ENCODE measurements around the gene CACNA2D4. TPM values are rescaled to one million over a fixed set of nuclear protein-coding genes. Genes with fewer than 3 reads are reported as not detected.

CACNA2D4 gene
- total RNA-seq, 4 donors from 2014 or later, result 1.5 to 2.6 (median 2.0) TPM

DNA sequence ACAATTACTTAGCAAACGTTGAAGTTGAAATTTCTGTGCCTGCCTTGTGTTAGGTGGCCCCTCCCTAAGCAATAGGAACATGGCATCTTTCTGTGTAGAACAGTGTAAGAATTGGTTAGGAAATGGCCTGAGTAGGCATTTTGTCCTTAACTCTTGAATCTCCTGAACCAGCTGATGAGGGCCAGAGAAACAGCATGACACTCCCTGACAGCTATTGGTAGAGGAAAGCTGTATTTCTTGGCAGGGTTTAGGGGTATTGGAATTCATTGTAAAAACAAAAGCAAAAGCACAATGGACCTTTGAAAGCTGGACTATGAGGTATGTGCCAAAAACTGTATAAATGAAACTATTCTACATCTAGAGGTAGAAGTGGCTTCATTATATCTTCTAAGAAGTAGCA, 138.7 kb downstream of the CACNA2D4 start:
- Histone ChIP-seq H3K9me3 (no peaks in the 10 kb centered on the region), H3K36me3 (no peaks in the 10 kb centered on the region), H3K27me3 (no peaks in the 10 kb centered on the region), H3K27ac (peak overlapping the region; percentile 13 to 85 (median 73)), H3K4me3 (replicated peaks in 1 of 3) (no peak overlapping the region), H3K4me1 (peaks cover 48 to 53% of the 10 kb centered on the region in 2 donors)
- 19 to 25% methylated on average over 1 of the region's 1 CpG for WGBS, 2 donors
- no peak for TF ChIP-seq CTCF (IDR thresholded peaks at IDR 0.05)
- no peak for DNase-seq
- intact Hi-C loops (cut with DNase I), result loop anchor here (10.0 kb wide), 1 partner anchor 65 kb away; no protein-coding TSS in a partner anchor

DNA sequence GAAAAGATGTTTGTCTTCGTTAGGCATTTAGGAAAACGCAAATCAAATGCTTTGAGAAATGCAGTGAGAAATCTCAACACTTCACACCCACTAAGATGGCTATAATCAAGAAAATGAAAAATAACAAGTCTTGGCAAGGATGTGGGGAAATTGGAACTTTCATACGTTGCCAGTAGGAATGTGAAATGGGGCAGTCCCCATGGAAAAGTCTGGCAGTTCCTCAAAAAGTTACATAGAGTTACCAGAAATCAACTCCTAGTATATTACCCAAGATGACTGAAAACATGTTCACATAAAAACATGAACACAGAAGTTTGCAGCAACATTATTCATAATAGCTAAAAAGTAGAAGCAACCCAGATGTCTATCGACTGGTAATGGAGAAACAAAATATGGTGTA, 139.5 kb downstream of the CACNA2D4 start:
- Histone ChIP-seq H3K27ac (peak overlapping the region in 2 of 3 donors; percentile 73 to 85), H3K4me1 (peaks cover 44 to 46% of the 10 kb centered on the region in 2 donors)
- no peak for TF ChIP-seq CTCF (IDR thresholded peaks at IDR 0.05)
- TF ChIP-seq POLR2A (IDR thresholded peaks at IDR 0.05), result no peak

DNA sequence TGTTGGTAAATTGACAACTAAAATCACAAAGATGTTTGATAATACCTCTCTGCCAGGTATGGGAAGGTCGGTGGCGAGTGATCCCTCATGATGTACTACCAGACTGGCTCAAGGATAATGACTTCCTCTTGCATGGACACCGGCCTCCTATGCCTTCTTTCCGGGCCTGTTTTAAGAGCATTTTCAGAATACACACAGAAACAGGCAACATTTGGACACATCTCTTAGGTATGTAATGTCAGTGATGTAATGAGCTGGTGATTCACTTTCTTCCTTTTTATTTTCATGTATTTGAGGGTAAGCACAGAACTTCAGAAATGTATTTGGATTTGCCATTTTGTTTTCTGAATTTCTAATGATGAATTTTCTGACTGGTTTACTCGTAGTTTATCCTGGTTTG, 140.7 kb downstream of the CACNA2D4 start:
- Histone ChIP-seq H3K27ac (no peak overlapping the region), H3K4me1 (peaks cover 34 to 35% of the 10 kb centered on the region in 2 donors), H3K9me3 (no peaks in the 10 kb centered on the region), H3K4me3 (replicated peaks in 1 of 3) (no peak overlapping the region), H3K27me3 (no peaks in the 10 kb centered on the region), H3K36me3 (no peaks in the 10 kb centered on the region)
- WGBS, 2 donors, result 93% methylated on average over 5 of the region's 5 CpGs
- no peak for DNase-seq
- intact Hi-C loops (cut with DNase I), result no loop called here
- TF ChIP-seq POLR2A (IDR thresholded peaks at IDR 0.05) (no peak), CTCF (IDR thresholded peaks at IDR 0.05) (no peak)

More for the DNA sequence above, 139.5 kb downstream of the CACNA2D4 start:
- no peaks in the 10 kb centered on the region for H3K27me3 ChIP-seq
- H3K9me3 ChIP-seq, result no peaks in the 10 kb centered on the region
- H3K36me3 ChIP-seq, result no peaks in the 10 kb centered on the region
- WGBS, 2 donors, result 82 to 84% methylated on average over 4 of the region's 4 CpGs
- intact Hi-C loops (cut with DNase I), result no loop called here
- no peak for DNase-seq
- no peak overlapping the region for H3K4me3 ChIP-seq (replicated peaks in 1 of 3)

DNA sequence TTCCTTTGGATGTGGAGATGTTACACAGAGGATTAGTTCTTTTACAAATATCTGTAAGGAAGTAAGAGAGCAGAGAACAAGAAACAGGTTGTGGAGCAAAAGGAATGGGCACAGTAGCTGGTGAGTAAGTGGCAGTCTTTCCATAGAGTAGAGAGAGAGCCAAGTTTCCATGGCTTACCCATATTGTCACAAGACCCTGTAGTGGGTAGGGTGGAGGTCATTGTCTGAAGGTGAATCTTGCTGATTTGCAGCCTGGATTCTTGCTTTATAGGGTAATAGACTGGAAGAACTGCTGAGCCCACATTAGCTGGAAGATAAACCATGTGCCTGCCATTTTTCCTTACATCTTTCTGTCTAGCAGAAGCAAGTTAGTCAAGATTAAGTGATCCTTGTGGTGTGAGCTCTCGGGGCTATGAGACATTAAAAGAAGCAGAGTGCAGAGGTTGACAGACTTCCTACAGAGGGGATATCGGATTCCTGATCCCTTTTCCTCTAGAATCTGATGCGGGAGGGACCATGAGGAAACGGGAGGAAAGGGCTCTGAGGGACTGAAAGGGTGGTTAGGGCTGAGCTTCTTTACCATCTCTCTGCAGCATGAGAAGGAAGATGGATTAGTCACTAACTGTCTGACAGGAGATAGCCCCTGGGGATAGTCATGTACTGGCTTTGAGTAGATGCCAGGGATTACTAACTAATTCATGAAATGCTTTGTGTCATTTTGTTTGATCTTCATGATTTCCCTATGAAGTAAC, 142.1 kb downstream of the CACNA2D4 start:
- Histone ChIP-seq H3K4me3 (replicated peaks in 1 of 3) (no peak overlapping the region), H3K27ac (no peak overlapping the region), H3K27me3 (no peaks in the 10 kb centered on the region), H3K9me3 (no peaks in the 10 kb centered on the region), H3K4me1 (peaks cover 21 to 28% of the 10 kb centered on the region in 2 donors), H3K36me3 (no peaks in the 10 kb centered on the region)
- TF ChIP-seq CTCF (IDR thresholded peaks at IDR 0.05), result no peak
- TF ChIP-seq POLR2A (IDR thresholded peaks at IDR 0.05), result no peak
- DNase-seq, result no peak
- intact Hi-C loops (cut with DNase I), result no loop called here
- WGBS, 2 donors, result 84 to 87% methylated on average over 4 of the region's 4 CpGs

GRCh38 chr12:1773937-1774655, 144.4 kb downstream of the CACNA2D4 start:
- Histone ChIP-seq H3K4me1 (peaks cover 4 to 17% of the 10 kb centered on the region in 2 donors), H3K27me3 (no peaks in the 10 kb centered on the region), H3K36me3 (no peaks in the 10 kb centered on the region), H3K4me3 (replicated peaks in 1 of 3) (no peak overlapping the region), H3K27ac (no peak overlapping the region), H3K9me3 (no peaks in the 10 kb centered on the region)
- 71 to 86% methylated on average over 4 of the region's 4 CpGs for WGBS, 2 donors
- intact Hi-C loops (cut with DNase I), result no loop called here
- no peak for TF ChIP-seq POLR2A (IDR thresholded peaks at IDR 0.05)
- no peak for TF ChIP-seq CTCF (IDR thresholded peaks at IDR 0.05)
- DNase-seq, result no peak

Measured in thyroid gland (tissue), 4 donors.